Measurements from ENCODE around the gene CTSH.
"Not testable (repeated sequence)": the region's sequence is repeated elsewhere in the genome, so short reads cannot be mapped to it uniquely, and the experiment has no call there.

CTSH gene

GRCh38 chr15:78879517-78880241 is 65.2 kb downstream of the CTSH start:
- no peaks in the 10 kb centered on the region for H3K9me3 ChIP-seq (ENCODE audit: control insufficient read depth in 2 of 2, low read length in 2 of 2)
- H3K36me3 ChIP-seq (ENCODE audit: control insufficient read depth in 2 of 2, insufficient read depth in 2 of 2, low read length in 2 of 2) = peaks cover 5 to 13% of the 10 kb centered on the region in 2 donors
- H3K27ac ChIP-seq (ENCODE audit: low read length) = no peak overlapping the region
- no peaks in the 10 kb centered on the region for H3K27me3 ChIP-seq (ENCODE audit: control insufficient read depth in 1 of 2, insufficient read depth in 2 of 2, low read length in 2 of 2)
- no peak overlapping the region for H3K4me3 ChIP-seq (ENCODE audit: low read length in 2 of 2)
- H3K9ac ChIP-seq (ENCODE audit: low read length in 2 of 2) = no peak overlapping the region
- H3K4me1 ChIP-seq (ENCODE audit: control insufficient read depth, insufficient read depth, low read length) = peaks cover 17% of the 10 kb centered on the region

DNA sequence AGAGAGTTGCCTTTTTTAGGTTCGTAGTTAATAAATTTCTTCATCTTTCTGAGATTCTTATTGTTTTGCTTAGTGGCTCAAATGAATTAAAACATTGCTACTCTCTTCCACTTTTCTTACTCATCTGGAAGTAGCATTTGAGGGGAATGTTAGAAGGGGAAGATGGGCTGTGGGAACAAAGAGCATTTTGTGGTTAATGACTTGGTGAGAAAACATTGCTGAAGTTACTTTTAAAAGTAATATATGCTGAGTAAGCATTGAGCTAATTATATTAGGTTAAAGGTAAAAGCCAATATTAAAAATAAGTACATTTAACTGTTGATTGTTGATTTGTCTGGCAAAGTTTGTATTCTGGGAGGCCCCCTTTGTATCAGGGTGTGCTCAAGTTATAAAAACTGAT is 66.5 kb downstream of the CTSH start:
- Histone ChIP-seq H3K27me3 (ENCODE audit: control insufficient read depth in 1 of 2, insufficient read depth in 2 of 2, low read length in 2 of 2) (no peaks in the 10 kb centered on the region), H3K36me3 (ENCODE audit: control insufficient read depth in 2 of 2, insufficient read depth in 2 of 2, low read length in 2 of 2) (peaks cover 5 to 10% of the 10 kb centered on the region in 2 donors), H3K9me3 (ENCODE audit: control insufficient read depth in 2 of 2, low read length in 2 of 2) (no peaks in the 10 kb centered on the region), H3K4me1 (ENCODE audit: control insufficient read depth, insufficient read depth, low read length) (peaks cover 18% of the 10 kb centered on the region), H3K9ac (ENCODE audit: low read length in 2 of 2) (no peak overlapping the region), H3K27ac (ENCODE audit: low read length) (no peak overlapping the region), H3K4me3 (ENCODE audit: low read length in 2 of 2) (no peak overlapping the region)

DNA sequence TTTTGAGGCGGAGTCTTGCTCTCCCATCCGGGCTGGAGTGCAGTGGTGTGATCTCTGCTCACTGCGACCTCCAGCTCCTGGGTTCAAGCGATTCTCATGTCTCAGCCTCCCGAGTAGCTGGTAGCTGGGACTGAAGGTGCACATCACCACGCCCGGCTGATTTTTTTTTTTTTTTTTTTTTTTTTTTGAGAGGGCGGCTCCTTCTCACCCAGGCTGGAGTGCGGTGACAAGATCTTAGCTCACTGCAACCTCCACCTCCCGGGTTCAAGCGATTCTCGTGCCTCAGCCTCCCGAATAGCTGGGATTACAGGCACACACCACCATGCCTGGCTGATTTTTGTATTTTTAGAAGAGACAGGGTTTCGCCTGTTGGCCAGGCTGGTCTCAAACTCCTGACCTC is 67.9 kb downstream of the CTSH start:
- H3K27ac ChIP-seq (ENCODE audit: low read length); H3K36me3 ChIP-seq (ENCODE audit: control insufficient read depth in 2 of 2, insufficient read depth in 2 of 2, low read length in 2 of 2); H3K27me3 ChIP-seq (ENCODE audit: control insufficient read depth in 1 of 2, insufficient read depth in 2 of 2, low read length in 2 of 2); H3K9ac ChIP-seq (ENCODE audit: low read length in 2 of 2); H3K9me3 ChIP-seq (ENCODE audit: control insufficient read depth in 2 of 2, low read length in 2 of 2): not testable (repeated sequence)
- peak overlapping the region in 1 of 2 donors; percentile 55 for H3K4me3 ChIP-seq (ENCODE audit: low read length in 2 of 2)
- H3K4me1 ChIP-seq (ENCODE audit: control insufficient read depth, insufficient read depth, low read length) = peaks cover 23% of the 10 kb centered on the region

DNA sequence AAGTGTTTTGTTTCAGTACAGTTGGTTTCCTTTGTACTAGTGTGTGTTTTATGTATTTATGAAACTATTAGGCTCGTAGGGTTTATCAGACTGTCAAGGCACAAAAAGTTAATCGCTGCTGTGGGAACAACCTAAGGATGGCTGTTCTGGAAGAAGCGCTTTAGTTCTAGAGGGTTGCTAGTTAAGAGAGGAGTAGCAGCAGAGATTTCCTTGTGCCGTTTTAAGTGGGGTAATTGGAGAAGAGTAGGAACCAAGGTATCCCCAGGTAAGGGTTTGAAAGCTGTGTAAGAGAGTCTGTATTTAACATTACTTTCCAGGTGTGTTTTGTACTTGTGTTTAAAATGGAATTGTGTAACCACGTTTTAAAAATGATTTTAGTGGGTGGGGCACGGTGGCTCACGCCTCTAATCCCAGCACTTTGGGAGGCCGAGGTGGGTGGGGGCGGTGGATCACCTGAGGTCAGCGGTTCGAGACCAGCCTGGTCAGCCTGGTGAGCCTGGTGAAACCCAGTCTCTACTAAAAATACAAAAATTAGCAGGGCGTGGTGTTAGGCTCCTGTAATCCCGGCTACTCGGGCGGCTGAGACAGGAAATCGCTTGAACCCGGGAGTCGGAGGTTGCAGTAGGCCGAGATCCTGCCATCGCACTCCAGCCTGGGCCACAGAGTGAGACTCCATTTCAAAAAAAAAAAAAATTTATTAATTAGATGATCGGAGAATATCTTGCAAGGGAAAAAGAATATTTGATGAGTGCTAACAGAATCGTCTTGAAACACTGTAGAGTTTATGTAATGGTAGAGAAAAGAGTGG is 69.5 kb downstream of the CTSH start:
- H3K4me1 ChIP-seq (ENCODE audit: control insufficient read depth, insufficient read depth, low read length) = peaks cover 23% of the 10 kb centered on the region
- no peaks in the 10 kb centered on the region for H3K9me3 ChIP-seq (ENCODE audit: control insufficient read depth in 2 of 2, low read length in 2 of 2)
- H3K36me3 ChIP-seq (ENCODE audit: control insufficient read depth in 2 of 2, insufficient read depth in 2 of 2, low read length in 2 of 2) = no peaks in the 10 kb centered on the region
- no peak overlapping the region for H3K9ac ChIP-seq (ENCODE audit: low read length in 2 of 2)
- no peaks in the 10 kb centered on the region for H3K27me3 ChIP-seq (ENCODE audit: control insufficient read depth in 1 of 2, insufficient read depth in 2 of 2, low read length in 2 of 2)
- H3K4me3 ChIP-seq (ENCODE audit: low read length in 2 of 2) = peak overlapping the region; percentile 38 to 98
- H3K27ac ChIP-seq (ENCODE audit: low read length) = no peak overlapping the region

DNA sequence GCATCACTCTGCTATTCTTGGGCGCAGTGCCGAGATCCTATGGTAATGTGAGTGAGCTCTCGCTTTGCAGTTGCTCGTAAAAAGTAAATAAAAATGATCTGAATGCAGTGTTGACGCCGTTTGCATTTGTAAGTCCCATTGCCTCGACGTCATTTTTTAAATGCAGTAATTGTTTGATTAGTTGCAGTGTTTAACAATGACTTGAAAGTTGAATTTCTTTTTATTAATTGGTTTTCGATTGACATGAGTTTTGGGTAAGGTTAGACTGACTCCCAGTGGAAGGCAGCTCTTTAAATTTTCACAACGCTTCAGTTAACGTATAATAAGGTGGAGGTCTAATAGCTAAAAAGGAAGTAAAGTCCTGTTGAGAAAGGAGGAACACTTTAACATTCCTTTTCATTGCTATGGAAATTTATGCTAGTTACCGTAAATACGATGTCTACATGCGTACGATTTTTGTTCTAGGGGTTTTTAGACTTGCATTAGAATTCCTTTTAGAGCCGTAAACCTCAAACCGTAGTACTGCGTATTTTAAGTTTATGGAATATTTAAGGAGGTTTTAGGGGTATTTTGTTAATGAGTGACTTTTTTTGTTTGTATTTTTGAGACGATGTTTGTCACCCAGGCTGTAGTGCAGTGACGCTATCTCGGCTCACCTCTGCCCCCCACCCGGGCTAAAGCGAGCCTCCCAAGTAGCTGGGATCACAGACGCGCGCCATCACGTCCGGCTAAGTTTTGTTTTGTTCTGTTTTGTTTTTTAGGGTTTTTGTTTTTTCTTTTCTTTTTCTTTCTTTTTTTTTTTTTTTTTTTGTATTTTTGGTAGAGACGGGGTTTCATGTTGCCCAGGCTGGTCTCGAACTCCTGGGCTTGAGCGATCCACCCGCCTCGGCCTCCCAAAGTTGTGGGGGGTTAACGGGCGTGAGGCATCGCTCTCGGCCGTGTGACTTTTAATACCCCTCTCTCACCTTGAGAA is 70.8 kb downstream of the CTSH start:
- Histone ChIP-seq H3K9ac (ENCODE audit: low read length in 2 of 2) (peak overlapping the region; percentile 100), H3K4me3 (ENCODE audit: low read length in 2 of 2) (peak overlapping the region; percentile 92 to 98), H3K9me3 (ENCODE audit: control insufficient read depth in 2 of 2, low read length in 2 of 2) (no peaks in the 10 kb centered on the region), H3K27ac (ENCODE audit: low read length) (peak overlapping the region; percentile 100), H3K4me1 (ENCODE audit: control insufficient read depth, insufficient read depth, low read length) (peaks cover 23% of the 10 kb centered on the region), H3K36me3 (ENCODE audit: control insufficient read depth in 2 of 2, insufficient read depth in 2 of 2, low read length in 2 of 2) (no peaks in the 10 kb centered on the region), H3K27me3 (ENCODE audit: control insufficient read depth in 1 of 2, insufficient read depth in 2 of 2, low read length in 2 of 2) (no peaks in the 10 kb centered on the region)

- Histone ChIP-seq H3K9me3 (ENCODE audit: control insufficient read depth in 2 of 2, low read length in 2 of 2) (no peaks in the 10 kb centered on the region), H3K4me3 (ENCODE audit: low read length in 2 of 2) (peak overlapping the region; percentile 92 to 98), H3K27ac (ENCODE audit: low read length) (peak overlapping the region; percentile 100), H3K27me3 (ENCODE audit: control insufficient read depth in 1 of 2, insufficient read depth in 2 of 2, low read length in 2 of 2) (no peaks in the 10 kb centered on the region), H3K9ac (ENCODE audit: low read length in 2 of 2) (peak overlapping the region; percentile 100), H3K36me3 (ENCODE audit: control insufficient read depth in 2 of 2, insufficient read depth in 2 of 2, low read length in 2 of 2) (no peaks in the 10 kb centered on the region), H3K4me1 (ENCODE audit: control insufficient read depth, insufficient read depth, low read length) (peaks cover 19% of the 10 kb centered on the region)
Measured at GRCh38 chr15:78872972-78873792, 71.7 kb downstream of the CTSH start.

- H3K9ac ChIP-seq (ENCODE audit: low read length in 2 of 2) = peak within 1 kb of the TSS; percentile 100
- H3K4me3 ChIP-seq (ENCODE audit: low read length in 2 of 2) = peak within 1 kb of the TSS; percentile 92 to 98
- no peaks in the 10 kb centered on the region for H3K36me3 ChIP-seq (ENCODE audit: control insufficient read depth in 2 of 2, insufficient read depth in 2 of 2, low read length in 2 of 2)
- H3K27ac ChIP-seq (ENCODE audit: low read length) = peak within 1 kb of the TSS; percentile 100
- peaks cover 15% of the 10 kb centered on the region for H3K4me1 ChIP-seq (ENCODE audit: control insufficient read depth, insufficient read depth, low read length)
- H3K27me3 ChIP-seq (ENCODE audit: control insufficient read depth in 1 of 2, insufficient read depth in 2 of 2, low read length in 2 of 2) = no peaks in the 10 kb centered on the region
- H3K9me3 ChIP-seq (ENCODE audit: control insufficient read depth in 2 of 2, low read length in 2 of 2) = no peaks in the 10 kb centered on the region
Measured at GRCh38 chr15:78872155-78872971, 72.5 kb downstream of the CTSH start, which contains the start of gene MORF4L1. Gene MORF4L1 (plus strand): TSS chr15:78872890. CDS start chr15:78873018, 128 bp downstream.

- H3K9ac ChIP-seq (ENCODE audit: low read length in 2 of 2); H3K9me3 ChIP-seq (ENCODE audit: control insufficient read depth in 2 of 2, low read length in 2 of 2); H3K27ac ChIP-seq (ENCODE audit: low read length); H3K36me3 ChIP-seq (ENCODE audit: control insufficient read depth in 2 of 2, insufficient read depth in 2 of 2, low read length in 2 of 2); H3K4me1 ChIP-seq (ENCODE audit: control insufficient read depth, insufficient read depth, low read length); H3K27me3 ChIP-seq (ENCODE audit: control insufficient read depth in 1 of 2, insufficient read depth in 2 of 2, low read length in 2 of 2): not testable (repeated sequence)
- peak overlapping the region; percentile 62 to 98 for H3K4me3 ChIP-seq (ENCODE audit: low read length in 2 of 2)
Measured at GRCh38 chr15:78871483-78872127, 73.2 kb downstream of the CTSH start.
